ENCODE measurements around the gene DDX60.

DDX60 gene

GRCh38 chr4:168200685-168201084 is 117.9 kb downstream of the DDX60 start (continued):
- no peak for TF ChIP-seq ZNF398 (tag by site-specific recombination; IDR thresholded peaks at IDR 0.05)
- TF ChIP-seq ZNF701 (tag by site-specific recombination; IDR thresholded peaks at IDR 0.05), result no peak
- TF ChIP-seq ZBTB1 (tag by site-specific recombination; IDR thresholded peaks at IDR 0.05), result no peak
- no peak for TF ChIP-seq ZNF138 (tag by site-specific recombination; IDR thresholded peaks at IDR 0.05; ENCODE audit: borderline replicate concordance)
- no peak for TF ChIP-seq ZNF777 (tag by site-specific recombination; IDR thresholded peaks at IDR 0.05; ENCODE audit: borderline replicate concordance)
- no peak for TF ChIP-seq ZNF558 (tag by site-specific recombination; IDR thresholded peaks at IDR 0.05)
- no peak for TF ChIP-seq ZSCAN23 (tag by site-specific recombination; IDR thresholded peaks at IDR 0.05)
- TF ChIP-seq ZNF121 (tag by site-specific recombination; IDR thresholded peaks at IDR 0.05), result no peak
- no peak for TF ChIP-seq ZNF473 (tag by site-specific recombination; IDR thresholded peaks at IDR 0.05)

DNA sequence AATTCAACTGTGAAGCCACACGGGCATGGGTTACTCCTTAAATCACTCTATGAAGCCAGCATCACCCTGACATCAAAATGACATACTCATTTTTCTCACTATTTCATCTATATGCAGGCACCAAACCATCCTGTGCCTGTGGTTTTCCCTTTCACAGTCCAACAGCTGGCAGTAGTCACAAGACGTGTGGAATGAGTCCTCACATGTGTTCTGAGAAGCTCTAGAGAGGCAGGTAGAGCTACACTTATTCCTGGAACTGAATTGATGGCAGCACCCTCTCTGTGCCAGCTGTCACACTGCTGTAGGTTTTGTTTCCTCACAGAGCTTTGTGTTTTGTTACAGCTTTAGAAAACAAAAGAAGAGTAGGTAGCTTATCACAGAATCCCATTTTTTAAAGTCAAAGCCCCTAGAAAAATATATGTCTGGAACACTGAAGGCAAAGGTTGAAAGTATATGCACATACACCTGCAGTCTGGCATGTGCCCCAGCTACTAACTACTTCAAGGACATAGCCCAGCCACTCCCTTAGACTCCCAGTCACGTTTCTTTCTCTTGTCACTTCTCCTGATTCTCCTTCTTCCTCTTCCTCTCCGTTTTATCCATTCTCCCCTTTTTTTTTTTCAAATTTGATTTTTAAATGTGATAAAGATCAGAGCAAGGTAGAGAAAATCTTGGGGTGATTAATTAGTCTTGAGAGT is 119.1 kb downstream of the DDX60 start:
- H3K27ac ChIP-seq (ENCODE audit: extremely low read depth, low read depth, low read length), result no peak overlapping the region
- no peaks in the 10 kb centered on the region for H3K9me3 ChIP-seq (ENCODE audit: control insufficient read depth, insufficient read depth, low read depth, low read length)
- no peaks in the 10 kb centered on the region for H3K4me1 ChIP-seq (ENCODE audit: control insufficient read depth, insufficient read depth, low read length)
- ChIA-PET POLR2A (interaction anchor here (0.9 kb wide), 1 partner anchor 811 kb away, joined by 3 read pairs; the partner anchor contains the start of gene CBR4), CTCF (interaction anchor here (0.5 to 1.2 kb wide), 2 partner anchors 14 to 672 kb away, joined by 3 read pairs; no protein-coding TSS in a partner anchor)
- no peak for TF ChIP-seq EGR2 (tag by site-specific recombination; IDR thresholded peaks at IDR 0.05; ENCODE audit: low read depth)
- no peaks in the 10 kb centered on the region for H3K36me3 ChIP-seq (ENCODE audit: control insufficient read depth in 2 of 2, insufficient read depth in 1 of 2, low read length in 2 of 2)
- no peak overlapping the region for H3K4me3 ChIP-seq (ENCODE audit: low read depth, low read length)

DNA sequence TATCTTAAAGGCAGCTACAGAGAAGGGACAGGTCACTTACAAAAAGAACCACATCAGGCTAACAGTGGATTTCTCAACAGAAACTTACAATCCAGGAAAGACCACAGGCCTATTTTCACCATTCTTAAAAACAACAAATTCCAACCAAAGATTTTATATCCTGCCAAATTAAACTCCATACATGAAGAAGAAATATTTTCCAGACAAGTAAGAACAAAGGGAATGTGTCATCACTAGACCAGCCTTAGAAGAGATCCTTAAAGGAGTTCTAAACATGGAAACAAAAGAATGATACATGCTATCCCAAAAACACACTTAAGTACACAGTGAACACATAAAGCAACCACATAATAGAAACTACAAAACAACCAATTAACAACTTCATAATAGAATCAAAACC is 120.6 kb downstream of the DDX60 start:
- TF ChIP-seq ZNF433 (tag by site-specific recombination; IDR thresholded peaks at IDR 0.05; ENCODE audit: low read depth), result no peak
- no peak for TF ChIP-seq ZBTB8A (tag by site-specific recombination; IDR thresholded peaks at IDR 0.05)
- TF ChIP-seq ZNF776 (tag by site-specific recombination; IDR thresholded peaks at IDR 0.05; ENCODE audit: borderline replicate concordance), result no peak
- no peak for TF ChIP-seq ZXDB (tag by site-specific recombination; IDR thresholded peaks at IDR 0.05)
- no peak for TF ChIP-seq ZNF132 (tag by site-specific recombination; IDR thresholded peaks at IDR 0.05; ENCODE audit: borderline replicate concordance)
- no peak for TF ChIP-seq ZBTB44 (tag by site-specific recombination; IDR thresholded peaks at IDR 0.05)
- no peak for TF ChIP-seq ZNF600 (tag by site-specific recombination; IDR thresholded peaks at IDR 0.05)
- H3K36me3 ChIP-seq (ENCODE audit: control insufficient read depth in 2 of 2, insufficient read depth in 1 of 2, low read length in 2 of 2), result no peaks in the 10 kb centered on the region
- H3K4me1 ChIP-seq (ENCODE audit: control insufficient read depth, insufficient read depth, low read length), result no peaks in the 10 kb centered on the region
- H3K27ac ChIP-seq (ENCODE audit: extremely low read depth, low read depth, low read length), result no peak overlapping the region
- H3K4me3 ChIP-seq (ENCODE audit: low read depth, low read length), result no peak overlapping the region
- CTCF ChIA-PET, result no interaction called here
- POLR2A ChIA-PET, result no interaction called here
- H3K9me3 ChIP-seq (ENCODE audit: control insufficient read depth, insufficient read depth, low read depth, low read length), result no peaks in the 10 kb centered on the region

- Histone ChIP-seq H3K4me3 (ENCODE audit: low read depth, low read length) (no peak overlapping the region), H3K27ac (ENCODE audit: extremely low read depth, low read depth, low read length) (no peak overlapping the region), H3K4me1 (ENCODE audit: control insufficient read depth, insufficient read depth, low read length) (no peaks in the 10 kb centered on the region), H3K9me3 (ENCODE audit: control insufficient read depth, insufficient read depth, low read depth, low read length) (no peaks in the 10 kb centered on the region), H3K36me3 (ENCODE audit: control insufficient read depth in 2 of 2, insufficient read depth in 1 of 2, low read length in 2 of 2) (no peaks in the 10 kb centered on the region)
- ChIA-PET POLR2A (no interaction called here), CTCF (interaction anchor here (0.9 kb wide), 1 partner anchor 397 kb away, joined by 4 read pairs; no protein-coding TSS in a partner anchor)
- TF ChIP-seq ZNF514 (tag by site-specific recombination; IDR thresholded peaks at IDR 0.05), result no peak
- no peak for TF ChIP-seq ZNF433 (tag by site-specific recombination; IDR thresholded peaks at IDR 0.05; ENCODE audit: low read depth)
- no peak for TF ChIP-seq ZNF366 (tag by site-specific recombination; conservative IDR thresholded peaks at IDR 0.05)
These were observed 129.8 kb downstream of the DDX60 start for GRCh38 chr4:168188754-168189153.
